Measurements from ENCODE around the gene THAP3.

DNA sequence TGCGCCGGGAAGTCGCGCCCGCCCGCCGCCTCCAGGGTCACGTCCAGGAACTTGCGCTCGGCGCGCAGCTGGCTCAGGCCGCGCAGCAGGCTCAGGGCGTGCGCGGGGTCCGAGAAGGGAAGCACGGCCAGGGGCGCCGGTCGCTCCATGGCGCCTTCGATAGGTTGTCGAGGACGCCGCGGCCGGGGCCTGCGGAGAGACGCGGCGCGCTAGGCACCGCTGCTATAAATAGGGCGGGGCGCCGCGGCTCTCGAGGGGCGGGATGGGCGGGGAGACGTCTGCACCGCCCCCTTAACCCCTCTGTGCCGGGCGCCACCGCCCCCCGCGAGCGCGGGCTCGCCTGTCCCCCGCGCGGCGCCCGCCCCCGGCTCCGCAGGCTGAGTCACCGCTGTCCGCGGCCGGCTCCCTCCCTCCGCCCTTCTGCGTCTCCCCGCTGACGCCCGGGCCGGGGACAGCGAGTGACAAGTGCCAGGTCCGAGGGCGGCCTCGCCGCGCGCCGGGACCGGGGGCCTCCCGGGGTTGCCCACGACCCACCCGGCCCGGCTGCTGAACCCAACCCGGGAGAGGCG lies 21.9 kb upstream of the THAP3 start, which contains the start of gene KLHL21:
- TF ChIP-seq, protein P1, sequence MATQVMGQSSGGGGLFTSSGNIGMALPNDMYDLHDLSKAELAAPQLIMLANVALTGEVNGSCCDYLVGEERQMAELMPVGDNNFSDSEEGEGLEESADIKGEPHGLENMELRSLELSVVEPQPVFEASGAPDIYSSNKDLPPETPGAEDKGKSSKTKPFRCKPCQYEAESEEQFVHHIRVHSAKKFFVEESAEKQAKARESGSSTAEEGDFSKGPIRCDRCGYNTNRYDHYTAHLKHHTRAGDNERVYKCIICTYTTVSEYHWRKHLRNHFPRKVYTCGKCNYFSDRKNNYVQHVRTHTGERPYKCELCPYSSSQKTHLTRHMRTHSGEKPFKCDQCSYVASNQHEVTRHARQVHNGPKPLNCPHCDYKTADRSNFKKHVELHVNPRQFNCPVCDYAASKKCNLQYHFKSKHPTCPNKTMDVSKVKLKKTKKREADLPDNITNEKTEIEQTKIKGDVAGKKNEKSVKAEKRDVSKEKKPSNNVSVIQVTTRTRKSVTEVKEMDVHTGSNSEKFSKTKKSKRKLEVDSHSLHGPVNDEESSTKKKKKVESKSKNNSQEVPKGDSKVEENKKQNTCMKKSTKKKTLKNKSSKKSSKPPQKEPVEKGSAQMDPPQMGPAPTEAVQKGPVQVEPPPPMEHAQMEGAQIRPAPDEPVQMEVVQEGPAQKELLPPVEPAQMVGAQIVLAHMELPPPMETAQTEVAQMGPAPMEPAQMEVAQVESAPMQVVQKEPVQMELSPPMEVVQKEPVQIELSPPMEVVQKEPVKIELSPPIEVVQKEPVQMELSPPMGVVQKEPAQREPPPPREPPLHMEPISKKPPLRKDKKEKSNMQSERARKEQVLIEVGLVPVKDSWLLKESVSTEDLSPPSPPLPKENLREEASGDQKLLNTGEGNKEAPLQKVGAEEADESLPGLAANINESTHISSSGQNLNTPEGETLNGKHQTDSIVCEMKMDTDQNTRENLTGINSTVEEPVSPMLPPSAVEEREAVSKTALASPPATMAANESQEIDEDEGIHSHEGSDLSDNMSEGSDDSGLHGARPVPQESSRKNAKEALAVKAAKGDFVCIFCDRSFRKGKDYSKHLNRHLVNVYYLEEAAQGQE (IDR thresholded peaks at IDR 0.05; ENCODE audit: insufficient read depth in 1 of 2, low read depth in 2 of 2, low read length in 2 of 2), result no peak; a peak in 1 of 4 replicates
- TF ChIP-seq FOXP2 (optimal IDR thresholded peaks at IDR 0.05; ENCODE audit: borderline replicate concordance, extremely low read depth, extremely low read length, insufficient read depth) (peak; percentile 31), TAF1 (IDR thresholded peaks at IDR 0.05; ENCODE audit: borderline replicate concordance, insufficient read depth, low read length) (peak; percentile 80; the same call in 1 of the 2 replicates)

Measured in PFSK-1 (cell line).